K562 (cell line): ENCODE measurements around the gene ZNF563. TPM values are rescaled to one million over a fixed set of nuclear protein-coding genes. Genes with fewer than 3 reads are reported as not detected.
A peak's percentile ranks its signal among the peaks of the same experiment; 100 is the strongest.

ENCODE experiments used
- ADNP ChIP-seq: fragments of 200-800 bp; sonication (Bioruptor generic); IDR thresholded peaks from 2 replicates; pipeline ENCODE4 v1.6.1; 2016; ENCODE audit warnings: missing genetic modification characterization, missing compliant biosample characterization
- CBFA2T3 ChIP-seq: fragments of 450-650 bp; IDR thresholded peaks from 2 replicates; pipeline ENCODE4 v1.6.1; 2017
- CEBPB ChIP-seq: fragments of 450-650 bp; IDR thresholded peaks from 2 replicates; pipeline ENCODE4 v1.6.1; 2016; ENCODE audit warnings: missing genetic modification characterization, missing compliant biosample characterization
- ESRRA ChIP-seq: fragments of 450-650 bp; IDR thresholded peaks from 2 replicates; pipeline ENCODE4 v1.6.1; 2014; ENCODE audit warnings: low read depth, mild to moderate bottlenecking, moderate library complexity, borderline replicate concordance
- HLTF ChIP-seq: fragments of 450-650 bp; IDR thresholded peaks from 2 replicates; pipeline ENCODE4 v1.6.1; 2016
- NR2F6 ChIP-seq: fragments of 450-650 bp; formaldehyde crosslinking; IDR thresholded peaks from 2 replicates; pipeline ENCODE4 v1.4.0; 2020; ENCODE audit warnings: mild to moderate bottlenecking
- SOX6 ChIP-seq: fragments of 450-650 bp; IDR thresholded peaks from 2 replicates; pipeline ENCODE4 v1.6.1; 2014; ENCODE audit warnings: mild to moderate bottlenecking
- SRSF1 ChIP-seq: fragments of 200-400 bp; formaldehyde crosslinking; IDR thresholded peaks from 2 replicates; pipeline ENCODE4 v1.6.1; 2017; ENCODE audit warnings: mild to moderate bottlenecking, low read depth, low read length, moderate library complexity
- ZC3H4 ChIP-seq: sonication (generic); formaldehyde crosslinking; IDR thresholded peaks from 2 replicates; pipeline ENCODE4 v1.9.0; 2021; ENCODE audit warnings: missing genetic modification reagents, borderline replicate concordance
- ZNF124 ChIP-seq: sonication (generic); formaldehyde crosslinking; IDR thresholded peaks from 2 replicates; pipeline ENCODE4 v1.8.1; 2022; ENCODE audit warnings: missing genetic modification reagents
- ZNF589 ChIP-seq: fragments of 200-800 bp; sonication (Bioruptor generic); IDR thresholded peaks from 2 replicates; pipeline ENCODE4 v1.6.1; 2016; ENCODE audit warnings: low read depth, missing genetic modification characterization, missing compliant biosample characterization
- ZSCAN32 ChIP-seq: fragments of 450-650 bp; formaldehyde crosslinking; IDR thresholded peaks from 2 replicates; pipeline ENCODE4 v1.4.0; 2020; ENCODE audit warnings: mild to moderate bottlenecking, moderate library complexity
- polyA plus RNA-seq, 8 experiments: library from polyadenylated mRNA; depleted of rRNA in 4 of 8; stranded (reverse) in 5 of 8; unstranded in 3 of 8; fragments of >200 nt; fragmentation: Nextera tagmentation in 2 of 8; fragmentation: Illumina TruSeq in 1 of 8; extraction: Ambion mirVana in 2 of 8; extraction: Trizol in 1 of 8; gene quantifications; 2 replicates each; pipeline versions ENCODE4 v1.2.1 to v1.2.3, GENCODE V29; 2011 to 2014; ENCODE audit warnings: inconsistent platforms in 1 of 8, missing spikeins in 1 of 8
- total RNA-seq, 7 experiments: library from RNA; depleted of rRNA in 6 of 7; stranded (reverse); fragments of >200 nt in 6 of 7; fragmentation: Illumina TruSeq in 2 of 7; extraction: Trizol in 2 of 7; gene quantifications; 2 replicates each; pipeline versions ENCODE4 v1.2.1 to v1.2.3, GENCODE V29; 2011 to 2021; ENCODE audit warnings: low replicate concordance in 1 of 7
- TF ChIP-seq, protein P1 (sequence below): sonication (generic); formaldehyde crosslinking; IDR thresholded peaks from 2 replicates; pipeline ENCODE4 v1.8.1; 2023; ENCODE audit warnings: mild to moderate bottlenecking, missing genetic modification reagents, moderate library complexity
- TF ChIP-seq, protein P2 (sequence below): sonication (generic); formaldehyde crosslinking; IDR thresholded peaks from 2 replicates; pipeline ENCODE4 v1.8.0; 2022; ENCODE audit warnings: missing genetic modification reagents, mild to moderate bottlenecking, borderline replicate concordance
- TF ChIP-seq, protein P3 (sequence below): sonication (generic); formaldehyde crosslinking; IDR thresholded peaks from 2 replicates; pipeline ENCODE4 v1.8.0; 2022; ENCODE audit warnings: mild to moderate bottlenecking, missing genetic modification reagents
- TF ChIP-seq, protein P4 (sequence below): IDR thresholded peaks from 3 replicates; pipeline ENCODE4 v1.6.1; 2011; ENCODE audit warnings: borderline replicate concordance, mild to moderate bottlenecking, moderate library complexity; ENCODE audit not compliant: insufficient read length; ENCODE audit errors: extremely low read depth

ZNF563 gene
- total and polyA plus RNA-seq, 9 of the 15 experiments (the other 6 are each of a cell fraction or from before 2014, with no cell fraction given) = 0.37 to 2.9 (median 0.74) TPM

DNA sequence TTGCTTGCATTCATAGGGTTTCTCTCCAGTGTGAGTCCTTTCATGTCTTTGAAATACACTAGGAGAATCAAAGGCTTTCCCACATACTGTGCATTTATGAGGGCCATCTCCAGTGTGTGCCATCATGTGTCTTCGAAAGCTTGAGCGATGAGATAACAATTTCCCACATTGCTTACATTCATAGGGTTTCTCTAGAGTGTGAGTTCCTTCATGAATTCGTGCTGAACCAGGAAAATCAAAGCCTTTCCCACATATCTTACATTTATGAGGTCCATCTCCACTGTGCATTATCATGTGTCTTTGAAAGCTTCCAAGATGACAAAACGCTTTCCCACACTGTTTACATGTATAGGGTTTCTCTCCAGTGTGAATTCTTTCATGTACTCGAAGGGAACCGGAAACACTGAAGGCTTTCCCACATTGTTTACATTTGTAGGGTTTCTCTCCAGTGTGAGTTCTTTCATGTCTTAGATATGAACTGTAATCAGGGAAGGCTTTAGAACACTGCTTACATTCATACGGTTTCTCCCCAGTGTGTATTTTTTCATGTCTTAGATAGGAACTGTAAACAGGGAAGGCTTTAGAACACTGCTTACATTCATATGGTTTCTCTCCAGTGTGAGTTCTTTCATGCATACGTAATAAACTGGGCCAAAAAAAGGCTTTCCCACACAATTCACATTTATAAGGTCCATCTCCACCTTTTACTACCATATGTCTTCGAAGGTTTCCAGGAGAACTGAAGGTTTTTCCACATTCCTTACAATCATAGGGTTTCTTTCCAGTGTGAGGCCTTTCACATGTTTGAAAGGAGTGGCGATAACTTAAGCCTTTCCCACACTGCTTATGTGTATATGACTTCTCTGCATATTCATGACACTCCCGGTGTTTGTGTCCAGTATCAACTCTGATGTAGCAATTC is 60.2 kb downstream of the ZNF563 start (continued):
- TF ChIP-seq ZC3H4 (CRISPR knock-in tag) (no peak), ZNF124 (CRISPR knock-in tag) (no peak), ESRRA (no peak), HLTF (no peak), NR2F6 (CRISPR knock-in tag) (no peak), ZNF589 (CRISPR knock-in tag) (no peak), ZSCAN32 (no peak), SOX6 (peak; percentile 41; the same call in 1 of the 2 replicates), CBFA2T3 (no peak), ADNP (tag) (no peak), SRSF1 (no peak), CEBPB (tag) (no peak)
- TF ChIP-seq, protein P1, sequence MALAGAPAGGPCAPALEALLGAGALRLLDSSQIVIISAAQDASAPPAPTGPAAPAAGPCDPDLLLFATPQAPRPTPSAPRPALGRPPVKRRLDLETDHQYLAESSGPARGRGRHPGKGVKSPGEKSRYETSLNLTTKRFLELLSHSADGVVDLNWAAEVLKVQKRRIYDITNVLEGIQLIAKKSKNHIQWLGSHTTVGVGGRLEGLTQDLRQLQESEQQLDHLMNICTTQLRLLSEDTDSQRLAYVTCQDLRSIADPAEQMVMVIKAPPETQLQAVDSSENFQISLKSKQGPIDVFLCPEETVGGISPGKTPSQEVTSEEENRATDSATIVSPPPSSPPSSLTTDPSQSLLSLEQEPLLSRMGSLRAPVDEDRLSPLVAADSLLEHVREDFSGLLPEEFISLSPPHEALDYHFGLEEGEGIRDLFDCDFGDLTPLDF = no peak
- TF ChIP-seq, protein P2, sequence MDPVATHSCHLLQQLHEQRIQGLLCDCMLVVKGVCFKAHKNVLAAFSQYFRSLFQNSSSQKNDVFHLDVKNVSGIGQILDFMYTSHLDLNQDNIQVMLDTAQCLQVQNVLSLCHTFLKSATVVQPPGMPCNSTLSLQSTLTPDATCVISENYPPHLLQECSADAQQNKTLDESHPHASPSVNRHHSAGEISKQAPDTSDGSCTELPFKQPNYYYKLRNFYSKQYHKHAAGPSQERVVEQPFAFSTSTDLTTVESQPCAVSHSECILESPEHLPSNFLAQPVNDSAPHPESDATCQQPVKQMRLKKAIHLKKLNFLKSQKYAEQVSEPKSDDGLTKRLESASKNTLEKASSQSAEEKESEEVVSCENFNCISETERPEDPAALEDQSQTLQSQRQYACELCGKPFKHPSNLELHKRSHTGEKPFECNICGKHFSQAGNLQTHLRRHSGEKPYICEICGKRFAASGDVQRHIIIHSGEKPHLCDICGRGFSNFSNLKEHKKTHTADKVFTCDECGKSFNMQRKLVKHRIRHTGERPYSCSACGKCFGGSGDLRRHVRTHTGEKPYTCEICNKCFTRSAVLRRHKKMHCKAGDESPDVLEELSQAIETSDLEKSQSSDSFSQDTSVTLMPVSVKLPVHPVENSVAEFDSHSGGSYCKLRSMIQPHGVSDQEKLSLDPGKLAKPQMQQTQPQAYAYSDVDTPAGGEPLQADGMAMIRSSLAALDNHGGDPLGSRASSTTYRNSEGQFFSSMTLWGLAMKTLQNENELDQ = no peak
- TF ChIP-seq, protein P3, sequence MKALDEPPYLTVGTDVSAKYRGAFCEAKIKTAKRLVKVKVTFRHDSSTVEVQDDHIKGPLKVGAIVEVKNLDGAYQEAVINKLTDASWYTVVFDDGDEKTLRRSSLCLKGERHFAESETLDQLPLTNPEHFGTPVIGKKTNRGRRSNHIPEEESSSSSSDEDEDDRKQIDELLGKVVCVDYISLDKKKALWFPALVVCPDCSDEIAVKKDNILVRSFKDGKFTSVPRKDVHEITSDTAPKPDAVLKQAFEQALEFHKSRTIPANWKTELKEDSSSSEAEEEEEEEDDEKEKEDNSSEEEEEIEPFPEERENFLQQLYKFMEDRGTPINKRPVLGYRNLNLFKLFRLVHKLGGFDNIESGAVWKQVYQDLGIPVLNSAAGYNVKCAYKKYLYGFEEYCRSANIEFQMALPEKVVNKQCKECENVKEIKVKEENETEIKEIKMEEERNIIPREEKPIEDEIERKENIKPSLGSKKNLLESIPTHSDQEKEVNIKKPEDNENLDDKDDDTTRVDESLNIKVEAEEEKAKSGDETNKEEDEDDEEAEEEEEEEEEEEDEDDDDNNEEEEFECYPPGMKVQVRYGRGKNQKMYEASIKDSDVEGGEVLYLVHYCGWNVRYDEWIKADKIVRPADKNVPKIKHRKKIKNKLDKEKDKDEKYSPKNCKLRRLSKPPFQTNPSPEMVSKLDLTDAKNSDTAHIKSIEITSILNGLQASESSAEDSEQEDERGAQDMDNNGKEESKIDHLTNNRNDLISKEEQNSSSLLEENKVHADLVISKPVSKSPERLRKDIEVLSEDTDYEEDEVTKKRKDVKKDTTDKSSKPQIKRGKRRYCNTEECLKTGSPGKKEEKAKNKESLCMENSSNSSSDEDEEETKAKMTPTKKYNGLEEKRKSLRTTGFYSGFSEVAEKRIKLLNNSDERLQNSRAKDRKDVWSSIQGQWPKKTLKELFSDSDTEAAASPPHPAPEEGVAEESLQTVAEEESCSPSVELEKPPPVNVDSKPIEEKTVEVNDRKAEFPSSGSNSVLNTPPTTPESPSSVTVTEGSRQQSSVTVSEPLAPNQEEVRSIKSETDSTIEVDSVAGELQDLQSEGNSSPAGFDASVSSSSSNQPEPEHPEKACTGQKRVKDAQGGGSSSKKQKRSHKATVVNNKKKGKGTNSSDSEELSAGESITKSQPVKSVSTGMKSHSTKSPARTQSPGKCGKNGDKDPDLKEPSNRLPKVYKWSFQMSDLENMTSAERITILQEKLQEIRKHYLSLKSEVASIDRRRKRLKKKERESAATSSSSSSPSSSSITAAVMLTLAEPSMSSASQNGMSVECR (CRISPR knock-in tag) = no peak
- TF ChIP-seq, protein P4, sequence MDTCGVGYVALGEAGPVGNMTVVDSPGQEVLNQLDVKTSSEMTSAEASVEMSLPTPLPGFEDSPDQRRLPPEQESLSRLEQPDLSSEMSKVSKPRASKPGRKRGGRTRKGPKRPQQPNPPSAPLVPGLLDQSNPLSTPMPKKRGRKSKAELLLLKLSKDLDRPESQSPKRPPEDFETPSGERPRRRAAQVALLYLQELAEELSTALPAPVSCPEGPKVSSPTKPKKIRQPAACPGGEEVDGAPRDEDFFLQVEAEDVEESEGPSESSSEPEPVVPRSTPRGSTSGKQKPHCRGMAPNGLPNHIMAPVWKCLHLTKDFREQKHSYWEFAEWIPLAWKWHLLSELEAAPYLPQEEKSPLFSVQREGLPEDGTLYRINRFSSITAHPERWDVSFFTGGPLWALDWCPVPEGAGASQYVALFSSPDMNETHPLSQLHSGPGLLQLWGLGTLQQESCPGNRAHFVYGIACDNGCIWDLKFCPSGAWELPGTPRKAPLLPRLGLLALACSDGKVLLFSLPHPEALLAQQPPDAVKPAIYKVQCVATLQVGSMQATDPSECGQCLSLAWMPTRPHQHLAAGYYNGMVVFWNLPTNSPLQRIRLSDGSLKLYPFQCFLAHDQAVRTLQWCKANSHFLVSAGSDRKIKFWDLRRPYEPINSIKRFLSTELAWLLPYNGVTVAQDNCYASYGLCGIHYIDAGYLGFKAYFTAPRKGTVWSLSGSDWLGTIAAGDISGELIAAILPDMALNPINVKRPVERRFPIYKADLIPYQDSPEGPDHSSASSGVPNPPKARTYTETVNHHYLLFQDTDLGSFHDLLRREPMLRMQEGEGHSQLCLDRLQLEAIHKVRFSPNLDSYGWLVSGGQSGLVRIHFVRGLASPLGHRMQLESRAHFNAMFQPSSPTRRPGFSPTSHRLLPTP = no peak
